ENCODE data around the gene ZNF3. TPM values are rescaled to one million over a fixed set of nuclear protein-coding genes. Genes with fewer than 3 reads are reported as not detected.

The ZNF3 gene
- polyA plus RNA-seq, 2 of the 4 experiments (the other 2 are of a cell fraction) = 22.5 to 30.2 TPM

DNA sequence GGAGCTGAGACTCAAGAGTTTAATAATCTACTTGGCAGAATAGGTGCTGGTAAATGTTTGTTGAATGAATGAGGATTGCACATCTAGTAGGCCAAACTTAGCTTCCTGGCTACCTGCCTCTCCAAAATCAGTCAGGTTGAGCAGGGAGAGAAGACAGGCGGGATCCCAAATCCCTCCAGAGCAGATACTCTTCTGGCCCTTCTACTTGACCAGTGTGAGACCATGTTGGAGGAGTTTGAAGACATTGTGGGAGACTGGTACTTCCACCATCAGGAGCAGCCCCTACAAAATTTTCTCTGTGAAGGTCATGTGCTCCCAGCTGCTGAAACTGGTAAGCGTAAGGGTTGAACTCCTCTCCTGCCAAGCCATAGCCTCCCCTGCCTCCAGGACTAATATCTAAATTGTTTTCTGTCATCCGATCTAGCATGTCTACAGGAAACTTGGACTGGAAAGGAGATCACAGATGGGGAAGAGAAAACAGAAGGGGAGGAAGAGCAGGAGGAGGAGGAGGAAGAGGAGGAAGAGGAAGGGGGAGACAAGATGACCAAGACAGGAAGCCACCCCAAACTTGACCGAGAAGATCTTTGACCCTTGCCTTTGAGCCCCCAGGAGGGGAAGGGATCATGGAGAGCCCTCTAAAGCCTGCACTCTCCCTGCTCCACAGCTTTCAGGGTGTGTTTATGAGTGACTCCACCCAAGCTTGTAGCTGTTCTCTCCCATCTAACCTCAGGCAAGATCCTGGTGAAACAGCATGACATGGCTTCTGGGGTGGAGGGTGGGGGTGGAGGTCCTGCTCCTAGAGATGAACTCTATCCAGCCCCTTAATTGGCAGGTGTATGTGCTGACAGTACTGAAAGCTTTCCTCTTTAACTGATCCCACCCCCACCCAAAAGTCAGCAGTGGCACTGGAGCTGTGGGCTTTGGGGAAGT, 43.0 kb upstream of the ZNF3 start:
- POLR2A ChIA-PET = interaction anchor here (0.8 to 1.5 kb wide), 3 partner anchors 23 to 304 kb away, joined by 3 to 10 read pairs (median 3); partner anchors contain the start of genes AP4M1, LAMTOR4, MCM7 and ZCWPW1
- FAIRE-seq = no peak
- H3K27ac ChIP-seq = 0 out of 6 replicates have a peak overlapping the region, but pooled peaks of 1 of the 2 experiments have one; percentile 8

DNA sequence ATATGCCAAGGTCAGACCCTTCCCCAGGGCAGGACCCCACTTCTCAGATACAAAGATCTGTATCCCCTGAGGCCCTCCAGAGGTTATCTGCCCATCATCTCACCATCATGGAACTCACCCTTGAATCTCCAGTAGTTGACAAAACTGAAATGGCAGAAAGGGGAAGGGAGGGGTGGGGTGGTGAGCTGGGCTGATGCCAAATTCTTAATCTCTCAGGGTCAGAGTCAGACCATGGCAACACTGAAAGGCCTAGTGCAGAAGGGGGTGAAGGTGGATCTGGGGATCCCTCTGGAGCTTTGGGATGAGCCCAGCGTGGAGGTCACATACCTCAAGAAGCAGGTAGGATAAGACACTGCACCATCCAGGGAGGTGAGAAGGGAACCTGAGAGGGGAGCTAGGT, 41.0 kb upstream of the ZNF3 start:
- CTCF ChIA-PET = interaction anchor here (1.5 to 5.6 kb wide), 2 partner anchors 9 kb away, joined by 4 to 46 read pairs; no protein-coding TSS in a partner anchor
- Histone ChIP-seq H3K4me1 (peaks cover 29% of the 10 kb centered on the region), H3K27ac (no peak overlapping the region), H3K4me3 (no peak overlapping the region), H3K4me2 (no peak overlapping the region), H3K9me3 (no peaks in the 10 kb centered on the region)
- POLR2A ChIA-PET = interaction anchor here (1.4 kb wide), 1 partner anchor 21 kb away, joined by 6 read pairs; the partner anchor contains the start of genes AP4M1 and MCM7
- 91% methylated on average over 1 of the region's 1 CpG for WGBS (ENCODE audit: missing lambda C conversion rate)
- ATAC-seq (no peak), FAIRE-seq (no peak), DNase-seq (ENCODE audit: low read depth in 1 of 2, low spot score in 1 of 2) (no peak)
- no peak for TF ChIP-seq MAFK (IDR thresholded peaks at IDR 0.05; ENCODE audit: partially characterized antibody)
- TF ChIP-seq ZSCAN20 (CRISPR knock-in tag; IDR thresholded peaks at IDR 0.05) = no peak
- no peak for TF ChIP-seq ZFP36 (IDR thresholded peaks at IDR 0.05; ENCODE audit: borderline replicate concordance, partially characterized antibody)
- TF ChIP-seq, protein P1, sequence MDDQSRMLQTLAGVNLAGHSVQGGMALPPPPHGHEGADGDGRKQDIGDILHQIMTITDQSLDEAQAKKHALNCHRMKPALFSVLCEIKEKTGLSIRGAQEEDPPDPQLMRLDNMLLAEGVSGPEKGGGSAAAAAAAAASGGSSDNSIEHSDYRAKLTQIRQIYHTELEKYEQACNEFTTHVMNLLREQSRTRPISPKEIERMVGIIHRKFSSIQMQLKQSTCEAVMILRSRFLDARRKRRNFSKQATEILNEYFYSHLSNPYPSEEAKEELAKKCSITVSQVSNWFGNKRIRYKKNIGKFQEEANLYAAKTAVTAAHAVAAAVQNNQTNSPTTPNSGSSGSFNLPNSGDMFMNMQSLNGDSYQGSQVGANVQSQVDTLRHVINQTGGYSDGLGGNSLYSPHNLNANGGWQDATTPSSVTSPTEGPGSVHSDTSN (IDR thresholded peaks at IDR 0.05) = no peak
- TF ChIP-seq, protein P2, sequence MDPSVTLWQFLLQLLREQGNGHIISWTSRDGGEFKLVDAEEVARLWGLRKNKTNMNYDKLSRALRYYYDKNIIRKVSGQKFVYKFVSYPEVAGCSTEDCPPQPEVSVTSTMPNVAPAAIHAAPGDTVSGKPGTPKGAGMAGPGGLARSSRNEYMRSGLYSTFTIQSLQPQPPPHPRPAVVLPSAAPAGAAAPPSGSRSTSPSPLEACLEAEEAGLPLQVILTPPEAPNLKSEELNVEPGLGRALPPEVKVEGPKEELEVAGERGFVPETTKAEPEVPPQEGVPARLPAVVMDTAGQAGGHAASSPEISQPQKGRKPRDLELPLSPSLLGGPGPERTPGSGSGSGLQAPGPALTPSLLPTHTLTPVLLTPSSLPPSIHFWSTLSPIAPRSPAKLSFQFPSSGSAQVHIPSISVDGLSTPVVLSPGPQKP (IDR thresholded peaks at IDR 0.05; ENCODE audit: low read depth, low read length) = no peak
- TF ChIP-seq, protein P3, sequence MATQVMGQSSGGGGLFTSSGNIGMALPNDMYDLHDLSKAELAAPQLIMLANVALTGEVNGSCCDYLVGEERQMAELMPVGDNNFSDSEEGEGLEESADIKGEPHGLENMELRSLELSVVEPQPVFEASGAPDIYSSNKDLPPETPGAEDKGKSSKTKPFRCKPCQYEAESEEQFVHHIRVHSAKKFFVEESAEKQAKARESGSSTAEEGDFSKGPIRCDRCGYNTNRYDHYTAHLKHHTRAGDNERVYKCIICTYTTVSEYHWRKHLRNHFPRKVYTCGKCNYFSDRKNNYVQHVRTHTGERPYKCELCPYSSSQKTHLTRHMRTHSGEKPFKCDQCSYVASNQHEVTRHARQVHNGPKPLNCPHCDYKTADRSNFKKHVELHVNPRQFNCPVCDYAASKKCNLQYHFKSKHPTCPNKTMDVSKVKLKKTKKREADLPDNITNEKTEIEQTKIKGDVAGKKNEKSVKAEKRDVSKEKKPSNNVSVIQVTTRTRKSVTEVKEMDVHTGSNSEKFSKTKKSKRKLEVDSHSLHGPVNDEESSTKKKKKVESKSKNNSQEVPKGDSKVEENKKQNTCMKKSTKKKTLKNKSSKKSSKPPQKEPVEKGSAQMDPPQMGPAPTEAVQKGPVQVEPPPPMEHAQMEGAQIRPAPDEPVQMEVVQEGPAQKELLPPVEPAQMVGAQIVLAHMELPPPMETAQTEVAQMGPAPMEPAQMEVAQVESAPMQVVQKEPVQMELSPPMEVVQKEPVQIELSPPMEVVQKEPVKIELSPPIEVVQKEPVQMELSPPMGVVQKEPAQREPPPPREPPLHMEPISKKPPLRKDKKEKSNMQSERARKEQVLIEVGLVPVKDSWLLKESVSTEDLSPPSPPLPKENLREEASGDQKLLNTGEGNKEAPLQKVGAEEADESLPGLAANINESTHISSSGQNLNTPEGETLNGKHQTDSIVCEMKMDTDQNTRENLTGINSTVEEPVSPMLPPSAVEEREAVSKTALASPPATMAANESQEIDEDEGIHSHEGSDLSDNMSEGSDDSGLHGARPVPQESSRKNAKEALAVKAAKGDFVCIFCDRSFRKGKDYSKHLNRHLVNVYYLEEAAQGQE (IDR thresholded peaks at IDR 0.05) = no peak
- TF ChIP-seq HOXB13 (CRISPR knock-in tag; IDR thresholded peaks at IDR 0.05; ENCODE audit: low read depth) = no peak
- TF ChIP-seq NFE2L2 (conservative IDR thresholded peaks at IDR 0.05; ENCODE audit: low read length) = no peak
- TF ChIP-seq HOXB5 (CRISPR knock-in tag; IDR thresholded peaks at IDR 0.05) = no peak
- TF ChIP-seq ZC3H11A (IDR thresholded peaks at IDR 0.05) = no peak
- no peak for TF ChIP-seq SMC3 (IDR thresholded peaks at IDR 0.05)
- TF ChIP-seq, protein P4, sequence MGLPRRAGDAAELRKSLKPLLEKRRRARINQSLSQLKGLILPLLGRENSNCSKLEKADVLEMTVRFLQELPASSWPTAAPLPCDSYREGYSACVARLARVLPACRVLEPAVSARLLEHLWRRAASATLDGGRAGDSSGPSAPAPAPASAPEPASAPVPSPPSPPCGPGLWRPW (IDR thresholded peaks at IDR 0.05) = no peak
- TF ChIP-seq, protein P5, sequence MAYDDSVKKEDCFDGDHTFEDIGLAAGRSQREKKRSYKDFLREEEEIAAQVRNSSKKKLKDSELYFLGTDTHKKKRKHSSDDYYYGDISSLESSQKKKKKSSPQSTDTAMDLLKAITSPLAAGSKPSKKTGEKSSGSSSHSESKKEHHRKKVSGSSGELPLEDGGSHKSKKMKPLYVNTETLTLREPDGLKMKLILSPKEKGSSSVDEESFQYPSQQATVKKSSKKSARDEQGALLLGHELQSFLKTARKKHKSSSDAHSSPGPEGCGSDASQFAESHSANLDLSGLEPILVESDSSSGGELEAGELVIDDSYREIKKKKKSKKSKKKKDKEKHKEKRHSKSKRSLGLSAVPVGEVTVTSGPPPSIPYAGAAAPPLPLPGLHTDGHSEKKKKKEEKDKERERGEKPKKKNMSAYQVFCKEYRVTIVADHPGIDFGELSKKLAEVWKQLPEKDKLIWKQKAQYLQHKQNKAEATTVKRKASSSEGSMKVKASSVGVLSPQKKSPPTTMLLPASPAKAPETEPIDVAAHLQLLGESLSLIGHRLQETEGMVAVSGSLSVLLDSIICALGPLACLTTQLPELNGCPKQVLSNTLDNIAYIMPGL (CRISPR knock-in tag; IDR thresholded peaks at IDR 0.05; ENCODE audit: borderline replicate concordance) = no peak
- no peak for TF ChIP-seq MYC (IDR thresholded peaks at IDR 0.05; ENCODE audit: borderline replicate concordance, low read length)

More for the DNA sequence above, 43.0 kb upstream of the ZNF3 start:
- ATAC-seq (no peak), DNase-seq (ENCODE audit: low read depth in 1 of 2, low spot score in 1 of 2) (no peak)
- Histone ChIP-seq H3K4me1 (peaks cover 31% of the 10 kb centered on the region), H3K4me3 (no peak overlapping the region), H3K4me2 (peak overlapping the region; percentile 62; the same call in 2 of the 3 replicates), H3K9me3 (no peaks in the 10 kb centered on the region)
- TF ChIP-seq CHD4 (IDR thresholded peaks at IDR 0.05; ENCODE audit: borderline replicate concordance) = no peak
- no peak for TF ChIP-seq ZC3H11A (IDR thresholded peaks at IDR 0.05)
- TF ChIP-seq HEYL (CRISPR knock-in tag; IDR thresholded peaks at IDR 0.05) = no peak
- TF ChIP-seq PHF8 (IDR thresholded peaks at IDR 0.05; ENCODE audit: borderline replicate concordance, low read depth) = no peak
- no peak for TF ChIP-seq JUNB (IDR thresholded peaks at IDR 0.05)
- TF ChIP-seq FOSB (CRISPR knock-in tag; IDR thresholded peaks at IDR 0.05) = no peak
- TF ChIP-seq CHD2 (IDR thresholded peaks at IDR 0.05; ENCODE audit: low read length, partially characterized antibody) = no peak
- TF ChIP-seq, protein P2 (IDR thresholded peaks at IDR 0.05; ENCODE audit: low read depth, low read length) = no peak
- TF ChIP-seq EP300 (IDR thresholded peaks at IDR 0.05) = no peak
- TF ChIP-seq TP53 (CRISPR knock-in tag; IDR thresholded peaks at IDR 0.05) = no peak
- TF ChIP-seq FOXS1 (CRISPR knock-in tag; IDR thresholded peaks at IDR 0.05) = no peak
- TF ChIP-seq, protein P5 (CRISPR knock-in tag; IDR thresholded peaks at IDR 0.05; ENCODE audit: borderline replicate concordance) = no peak
- TF ChIP-seq, protein P4 (IDR thresholded peaks at IDR 0.05) = no peak
- CTCF ChIA-PET = interaction anchor here (0.6 to 5.6 kb wide), 8 partner anchors 7 to 283 kb away, joined by 3 to 46 read pairs (median 4); no protein-coding TSS in a partner anchor
- WGBS (ENCODE audit: missing lambda C conversion rate) = 89% methylated on average over 4 of the region's 4 CpGs

All from A549 (cell line).